Omental fat pad (tissue), 4 donors: ENCODE results near the gene ANKH. TPM values are rescaled to one million over a fixed set of nuclear protein-coding genes. Genes with fewer than 3 reads are reported as not detected.
"Not testable (repeated sequence)": the region's sequence is repeated elsewhere in the genome, so short reads cannot be mapped to it uniquely, and the experiment has no call there.

Experiments used
- ATAC-seq: fragments of 150-250 bp; one replicate; pipeline ENCODE4 v1.9.1; 2016; ENCODE audit warnings: mild to moderate bottlenecking, moderate library complexity; ENCODE audit not compliant: low FRiP score
- DNase-seq: peaks from one replicate; pipeline ENCODE4 v3.0.0-alpha.2; 2019; ENCODE audit warnings: low spot score
- total RNA-seq, 4 donors: library from RNA; depleted of rRNA; stranded (reverse); fragments of >200 nt; gene quantifications; one replicate each; pipeline ENCODE4 v1.1.0, GENCODE V29; 2016
- TF ChIP-seq, protein P1 (sequence below), 3 donors: fragments of 450-650 bp; IDR thresholded peaks; one replicate each; pipeline ENCODE4 v1.5.1; 2016 to 2017; ENCODE audit warnings: antibody characterized with exemption in 3 of 3, mild to moderate bottlenecking in 3 of 3, moderate library complexity in 2 of 3

The ANKH gene
- total RNA-seq, 4 donors from 2014 or later, result 37.4 to 74.3 (median 39.2) TPM

DNA sequence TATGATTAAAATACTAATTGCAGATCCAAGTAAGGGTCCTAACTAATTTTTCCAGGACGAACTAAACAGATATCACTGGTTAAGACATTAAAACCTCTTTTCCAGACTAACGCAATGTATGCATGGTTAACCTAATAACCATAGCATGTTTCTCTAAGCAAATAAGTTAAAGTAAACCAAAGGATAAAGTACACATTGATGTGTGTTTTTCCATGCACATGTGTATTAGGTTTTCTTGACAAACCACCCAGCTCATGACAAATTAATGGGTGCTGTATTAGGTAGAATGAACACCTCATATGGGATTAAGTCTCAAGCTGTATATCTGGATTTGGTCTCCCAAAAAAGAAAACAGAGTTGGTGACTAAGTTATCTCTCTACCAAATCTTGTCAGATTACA is 45.6 kb downstream of the ANKH start:
- TF ChIP-seq, protein P1, sequence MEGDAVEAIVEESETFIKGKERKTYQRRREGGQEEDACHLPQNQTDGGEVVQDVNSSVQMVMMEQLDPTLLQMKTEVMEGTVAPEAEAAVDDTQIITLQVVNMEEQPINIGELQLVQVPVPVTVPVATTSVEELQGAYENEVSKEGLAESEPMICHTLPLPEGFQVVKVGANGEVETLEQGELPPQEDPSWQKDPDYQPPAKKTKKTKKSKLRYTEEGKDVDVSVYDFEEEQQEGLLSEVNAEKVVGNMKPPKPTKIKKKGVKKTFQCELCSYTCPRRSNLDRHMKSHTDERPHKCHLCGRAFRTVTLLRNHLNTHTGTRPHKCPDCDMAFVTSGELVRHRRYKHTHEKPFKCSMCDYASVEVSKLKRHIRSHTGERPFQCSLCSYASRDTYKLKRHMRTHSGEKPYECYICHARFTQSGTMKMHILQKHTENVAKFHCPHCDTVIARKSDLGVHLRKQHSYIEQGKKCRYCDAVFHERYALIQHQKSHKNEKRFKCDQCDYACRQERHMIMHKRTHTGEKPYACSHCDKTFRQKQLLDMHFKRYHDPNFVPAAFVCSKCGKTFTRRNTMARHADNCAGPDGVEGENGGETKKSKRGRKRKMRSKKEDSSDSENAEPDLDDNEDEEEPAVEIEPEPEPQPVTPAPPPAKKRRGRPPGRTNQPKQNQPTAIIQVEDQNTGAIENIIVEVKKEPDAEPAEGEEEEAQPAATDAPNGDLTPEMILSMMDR (IDR thresholded peaks at IDR 0.05), result no peak
- ATAC-seq (no peak), DNase-seq (no peak)

DNA sequence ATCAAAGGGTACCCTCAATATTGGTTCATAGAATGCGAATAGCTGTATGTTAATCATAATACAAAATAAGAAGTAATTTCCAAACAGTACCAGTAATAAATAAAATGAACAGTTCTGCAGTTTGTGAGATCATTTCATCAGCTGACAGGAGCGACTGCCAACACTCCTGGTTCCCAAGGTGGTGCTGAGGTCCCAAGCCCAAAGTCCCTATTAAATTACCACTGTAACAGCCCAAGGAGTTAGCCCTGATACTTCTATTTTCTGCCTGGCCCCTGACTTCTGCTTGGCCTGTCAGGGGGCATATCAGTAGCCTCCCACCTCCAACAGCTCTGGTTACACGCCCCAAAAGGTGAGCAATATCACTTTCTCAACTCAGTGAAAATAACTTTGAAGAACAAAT is 47.1 kb downstream of the ANKH start:
- TF ChIP-seq, protein P1 (IDR thresholded peaks at IDR 0.05), result no peak
- DNase-seq (no peak), ATAC-seq (no peak)

DNA sequence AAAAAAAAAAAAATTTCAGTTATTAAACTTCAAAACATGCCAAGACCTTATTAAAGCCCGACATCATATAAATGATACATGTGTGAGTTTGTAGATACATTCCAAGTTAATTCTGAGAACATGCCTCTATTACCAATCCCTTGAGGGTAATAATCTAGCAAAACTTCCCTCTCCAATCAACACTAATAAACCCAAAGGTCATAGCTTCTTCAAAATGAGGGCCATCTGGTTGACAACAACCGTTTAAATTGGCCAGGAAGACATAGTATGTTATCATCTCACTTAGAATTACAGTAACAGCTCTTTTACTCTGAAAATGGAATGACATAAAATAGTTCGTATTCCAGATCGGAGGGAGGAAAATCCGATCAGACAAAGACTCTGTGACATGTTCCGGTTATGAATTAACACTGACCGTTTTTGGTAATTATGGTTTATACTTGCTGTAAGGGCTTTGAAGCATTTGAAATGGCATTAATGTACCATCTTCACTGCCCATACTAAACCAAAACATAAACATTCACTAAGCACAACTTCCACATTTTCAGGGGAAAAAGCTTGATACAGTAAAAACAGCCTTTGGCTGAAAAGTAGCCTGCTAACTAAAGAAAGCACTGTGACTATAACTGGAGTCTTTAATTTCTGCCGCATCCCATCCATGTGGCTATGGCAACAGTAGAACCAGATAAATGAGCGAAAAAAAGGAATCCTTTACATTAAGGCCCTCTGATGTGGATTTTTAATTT is 50.3 kb downstream of the ANKH start:
- ATAC-seq, result no peak
- no peak for DNase-seq
- TF ChIP-seq, protein P1 (IDR thresholded peaks at IDR 0.05), result no peak

DNA sequence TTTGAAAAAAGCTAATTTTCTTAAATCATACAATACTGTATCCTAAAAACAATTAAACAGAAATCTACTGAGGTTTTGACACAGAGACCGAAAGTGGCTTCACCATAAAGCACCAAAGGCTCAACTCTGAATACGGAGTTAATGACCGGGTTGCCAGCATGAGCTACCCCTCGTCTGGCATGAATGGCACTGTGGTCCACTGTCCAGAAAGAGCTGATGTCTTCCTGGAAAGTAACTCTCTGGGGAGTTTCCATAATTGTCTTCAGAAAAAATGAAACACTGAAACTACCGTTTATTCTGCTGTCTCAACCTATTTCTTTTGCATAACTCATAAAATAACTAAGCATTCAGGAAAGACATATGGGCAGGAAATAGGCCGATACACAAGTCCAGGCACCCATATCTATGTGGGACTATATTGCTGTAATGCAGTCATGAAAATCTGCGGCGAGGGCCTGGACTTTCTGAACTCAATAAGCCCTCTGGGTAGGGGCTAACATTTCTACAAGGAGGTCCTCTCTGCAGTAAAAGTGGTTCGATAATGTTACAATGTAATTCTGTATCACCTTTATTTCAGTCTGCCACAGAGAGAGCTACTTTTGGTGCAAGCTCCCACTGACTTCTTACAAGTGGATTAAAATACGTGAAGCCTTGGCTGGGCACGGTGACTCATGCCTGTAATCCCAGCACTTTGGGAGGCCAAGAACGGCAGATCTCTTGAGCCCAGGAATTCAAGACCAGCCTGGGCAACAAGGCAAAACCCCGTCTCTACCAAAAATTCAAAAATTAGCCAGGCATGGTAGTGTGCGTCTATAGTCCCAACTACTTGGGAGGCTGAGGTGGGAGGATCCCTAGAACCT is 52.4 kb downstream of the ANKH start:
- TF ChIP-seq, protein P1 (IDR thresholded peaks at IDR 0.05), result no peak
- DNase-seq (no peak), ATAC-seq (no peak)

DNA sequence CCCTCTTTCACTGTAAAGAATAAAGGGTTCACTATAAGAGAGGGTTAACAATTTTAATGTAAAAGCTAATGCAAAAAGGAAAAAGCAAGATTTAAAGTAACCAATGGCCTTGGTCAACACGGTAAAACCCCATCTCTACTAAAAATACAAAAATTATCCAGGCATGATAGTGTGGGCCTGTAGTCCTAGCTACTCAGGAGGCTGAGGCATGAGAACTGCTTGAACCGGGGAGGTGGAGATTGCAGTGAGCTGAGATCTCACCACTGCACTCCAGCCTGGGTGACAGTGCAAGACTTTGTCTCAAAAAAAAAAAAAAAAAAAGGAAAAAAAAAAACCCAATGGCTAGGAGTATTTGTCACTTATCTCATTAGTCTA is 53.8 kb downstream of the ANKH start:
- DNase-seq, ATAC-seq: not testable (repeated sequence)

DNA sequence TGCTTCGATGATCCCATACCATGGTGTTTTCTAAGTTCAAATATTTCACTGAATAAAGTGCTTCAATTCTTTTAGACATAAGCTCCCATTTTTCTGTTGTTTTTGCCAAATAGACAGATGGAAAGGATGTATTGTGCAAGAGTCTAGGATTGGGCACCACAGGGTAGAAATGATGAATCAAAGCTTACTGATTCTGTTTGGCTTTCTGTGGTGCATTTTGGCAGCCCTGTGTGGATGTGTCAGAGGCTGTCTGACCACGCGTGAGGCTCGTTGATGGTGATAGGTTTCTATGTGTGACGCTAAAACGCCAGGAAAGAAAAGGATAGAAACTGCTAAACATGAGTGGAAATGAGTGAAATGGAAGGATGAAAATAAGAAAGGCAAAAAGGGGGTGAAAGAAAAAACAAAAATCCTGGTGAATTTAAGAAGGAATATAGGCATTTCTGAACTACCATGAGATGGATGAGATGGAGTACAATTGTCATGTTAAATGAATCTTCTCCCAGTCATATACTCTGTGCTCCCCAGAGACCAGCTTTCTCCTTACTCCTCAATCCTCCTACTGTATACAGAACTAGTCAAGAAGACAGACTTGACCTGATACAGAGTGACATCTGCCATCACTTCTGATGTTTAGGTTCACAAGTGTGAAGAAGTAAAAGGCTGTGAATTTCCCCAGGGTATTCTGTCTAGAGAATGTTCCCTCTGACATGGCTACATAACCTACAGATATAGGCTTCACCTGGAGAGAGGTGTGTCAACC is 54.4 kb downstream of the ANKH start:
- DNase-seq, result no peak
- ATAC-seq, result peak; percentile 97
- TF ChIP-seq, protein P1 (IDR thresholded peaks at IDR 0.05), result no peak

DNA sequence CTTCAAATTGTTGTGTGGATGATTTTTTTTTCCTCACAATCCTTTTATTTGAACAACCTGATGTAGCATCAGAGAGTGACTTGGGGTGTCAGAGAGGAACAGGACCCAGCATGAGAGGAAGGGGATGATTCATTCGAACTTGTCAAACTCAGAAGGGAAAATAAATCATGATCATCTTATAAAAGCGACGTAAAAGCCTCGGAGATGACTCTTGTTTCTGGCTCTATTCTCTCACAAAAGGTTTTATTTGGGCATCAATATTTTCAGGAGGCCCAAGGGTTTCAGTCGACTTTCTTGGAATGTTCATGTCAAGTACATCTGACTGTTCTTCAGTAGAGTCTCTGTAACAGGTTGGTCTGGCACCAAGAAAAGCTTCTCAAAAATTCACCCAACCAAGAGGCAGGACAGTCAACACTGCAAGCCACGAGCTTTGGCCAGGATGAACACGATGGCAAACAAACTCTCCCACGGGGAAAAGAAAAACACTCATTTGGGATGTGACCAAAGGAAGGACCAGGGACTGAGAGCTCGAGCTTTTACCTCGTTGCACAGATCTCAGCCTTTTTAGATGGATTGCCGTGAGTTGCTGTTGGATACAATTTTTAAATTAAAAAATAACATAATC is 55.1 kb downstream of the ANKH start:
- ATAC-seq (peak; percentile 11), DNase-seq (no peak)
- TF ChIP-seq, protein P1 (IDR thresholded peaks at IDR 0.05), result no peak
